Tibial nerve (tissue), 4 donors: ENCODE data around the gene MBD5.

Source experiments
- CTCF ChIP-seq, 5 experiments: fragments of 200-600 bp in 3 of 5; fragments of 450-650 bp in 2 of 5; sonication (generic) in 3 of 5; IDR thresholded peaks; one replicate each; pipeline ENCODE4 v1.5.1; 2016 to 2019; ENCODE audit warnings: antibody characterized with exemption in 5 of 5, mild to moderate bottlenecking in 3 of 5, moderate library complexity in 2 of 5
- EP300 ChIP-seq, 2 donors: sonication (generic); formaldehyde crosslinking; IDR thresholded peaks; one replicate each; pipeline ENCODE4 v1.6.1; 2017; ENCODE audit warnings: antibody characterized with exemption in 2 of 2, mild to moderate bottlenecking in 1 of 2
- POLR2A ChIP-seq, 2 donors: fragments of 450-650 bp; IDR thresholded peaks; one replicate each; pipeline ENCODE4 v1.6.1; 2017; ENCODE audit warnings: antibody characterized with exemption in 2 of 2, mild to moderate bottlenecking in 2 of 2, moderate library complexity in 2 of 2

DNA sequence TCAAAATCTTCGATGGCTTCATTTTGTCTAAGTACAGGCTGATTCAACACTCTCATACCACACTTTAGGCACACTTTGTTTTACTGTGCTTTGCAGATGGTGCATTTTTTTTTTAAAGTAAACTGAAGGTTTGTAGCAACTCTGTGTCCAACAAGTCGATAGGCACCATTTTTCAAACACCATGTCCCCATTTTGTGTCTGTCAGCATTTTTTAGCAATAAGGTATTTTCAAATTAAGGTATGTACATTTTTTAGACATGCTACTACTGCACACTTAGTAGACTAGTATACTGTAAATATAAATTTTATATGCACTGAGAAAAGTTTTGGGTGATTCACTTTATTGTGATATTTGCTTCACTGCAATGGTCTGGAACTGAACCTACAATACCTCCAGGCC lies 44.8 kb upstream of the MBD5 start:
- TF ChIP-seq CTCF (IDR thresholded peaks at IDR 0.05) (no peak), EP300 (IDR thresholded peaks at IDR 0.05) (no peak), POLR2A (IDR thresholded peaks at IDR 0.05) (no peak)
